HL-60 (cell line): ENCODE data around the gene CT45A3.
A peak's percentile ranks its signal among the peaks of the same experiment; 100 is the strongest.
"Not testable (repeated sequence)": the region's sequence is repeated elsewhere in the genome, so short reads cannot be mapped to it uniquely, and the experiment has no call there.

Experiments used
- DNase-seq, 2 experiments: peaks; one replicate each; pipeline ENCODE4 v3.0.0-alpha.2; 2010 to 2020; ENCODE audit warnings: low read depth in 1 of 2, low spot score in 1 of 2
- H3K27ac ChIP-seq: fragments of 250-450 bp; sonication (Bioruptor Pico); replicated peaks from 2 replicates; pipeline ENCODE4 v1.5.1; 2020; ENCODE audit warnings: mild to moderate bottlenecking, moderate library complexity
- H3K27me3 ChIP-seq: fragments of 250-450 bp; sonication (Bioruptor Pico); 2 replicates; pipeline ENCODE4 v1.5.1; 2021; ENCODE audit warnings: mild to moderate bottlenecking, moderate library complexity; ENCODE audit not compliant: insufficient read depth, poor library complexity, severe bottlenecking
- H3K4me3 ChIP-seq: replicated peaks from 2 replicates; pipeline ENCODE4 v1.5.1; 2011; ENCODE audit warnings: mild to moderate bottlenecking, control low read depth, low read length; ENCODE audit not compliant: insufficient read depth
- CTCF ChIP-seq: IDR thresholded peaks from one replicate; pipeline ENCODE4 v1.5.1; 2011; ENCODE audit warnings: low read length, control low read depth, inconsistent platforms; ENCODE audit not compliant: insufficient read depth
- GABPA ChIP-seq: IDR thresholded peaks from 2 replicates; pipeline ENCODE4 v1.6.1; 2012; ENCODE audit warnings: low read depth
- POLR2AphosphoS5 ChIP-seq: IDR thresholded peaks from 2 replicates; pipeline ENCODE4 v1.6.1; 2012; ENCODE audit warnings: low read depth
- REST ChIP-seq: IDR thresholded peaks from 2 replicates; pipeline ENCODE4 v1.6.1; 2012; ENCODE audit warnings: low read depth; ENCODE audit not compliant: insufficient replicate concordance
- SPI1 ChIP-seq: IDR thresholded peaks from 2 replicates; pipeline ENCODE4 v1.6.1; 2012; ENCODE audit warnings: low read depth, mild to moderate bottlenecking, borderline replicate concordance
- long read RNA-seq: library from polyadenylated mRNA; unstranded; transcript quantifications from one replicate; pipeline ENCODE4 v2.0.0, GENCODE V29; 2020

Gene CT45A3
- long read RNA-seq = 0 reads

GRCh38 chrX:135768091-135768490 lies at the start of gene CT45A3:
Gene CT45A3 (minus strand): TSS chrX:135768191. CDS start chrX:135764444, 3,747 bp downstream.
- H3K27me3 ChIP-seq, H3K27ac ChIP-seq, H3K4me3 ChIP-seq, DNase-seq: not testable (repeated sequence)

- not testable (repeated sequence) for H3K4me3 ChIP-seq, H3K27ac ChIP-seq, H3K27me3 ChIP-seq, DNase-seq
Measured at GRCh38 chrX:135802687-135803086, 34.7 kb upstream of the CT45A3 start, which contains the start of gene CT45A6. Gene CT45A6 (minus strand): TSS chrX:135802787. CDS start chrX:135798993, 3,794 bp downstream.

GRCh38 chrX:135785403-135785802 lies 17.4 kb upstream of the CT45A3 start, which contains the start of gene CT45A5:
Gene CT45A5 (minus strand): TSS chrX:135785503. CDS start chrX:135781729, 3,774 bp downstream.
- not testable (repeated sequence) for H3K27me3 ChIP-seq, H3K4me3 ChIP-seq, DNase-seq, H3K27ac ChIP-seq

GRCh38 chrX:135744739-135745138 lies 23.3 kb downstream of the CT45A3 start:
- H3K4me3 ChIP-seq, H3K27ac ChIP-seq, DNase-seq, H3K27me3 ChIP-seq: not testable (repeated sequence)

GRCh38 chrX:135741192-135741715 lies 26.7 kb downstream of the CT45A3 start:
- no peak for TF ChIP-seq REST
- no peak for TF ChIP-seq GABPA
- no peak for TF ChIP-seq SPI1
- no peak for TF ChIP-seq POLR2AphosphoS5
- TF ChIP-seq CTCF = no peak
- no peaks in the 10 kb centered on the region for H3K27me3 ChIP-seq
- no peak overlapping the region for H3K27ac ChIP-seq
- DNase-seq = no peak
- no peak overlapping the region for H3K4me3 ChIP-seq

GRCh38 chrX:135740681-135741149 lies 27.3 kb downstream of the CT45A3 start:
- Histone ChIP-seq H3K27ac (no peak overlapping the region), H3K27me3 (no peaks in the 10 kb centered on the region), H3K4me3 (no peak overlapping the region)
- peak; percentile 5 to 52 for DNase-seq
- TF ChIP-seq REST = no peak
- peak; percentile 14 for TF ChIP-seq CTCF
